PC-3 (cell line): ENCODE measurements around the gene ATP13A4. TPM values are rescaled to one million over a fixed set of nuclear protein-coding genes. Genes with fewer than 3 reads are reported as not detected.

Experiments used
- ATAC-seq: fragments of 200-7000 bp; cut with Tn5 transposase; 2 replicates; pipeline ENCODE4 v1.9.1; 2020; ENCODE audit warnings: mild to moderate bottlenecking, moderate library complexity
- BruUV-seq: library from RNA; stranded (reverse); fragments of 400-500 nt; replicated peaks from 2 replicates; lab custom pipeline; 2021; lab: Mats Ljungman, UMichigan
- CTCF ChIA-PET: fragments of 300-600 bp; sonication (Branson Sonifier 250); formaldehyde crosslinking; loops from one replicate; lab custom pipeline; 2022; ENCODE audit warnings: antibody characterized with exemption; lab: Charles Lee
- POLR2A ChIA-PET: fragments of 300-600 bp; sonication (Branson Sonifier 250); formaldehyde crosslinking; loops from one replicate; lab custom pipeline; 2022; ENCODE audit warnings: antibody characterized with exemption; ENCODE audit not compliant: unreplicated experiment; lab: Charles Lee
- DNase-seq: peaks from one replicate; pipeline ENCODE4 v3.0.0-alpha.2; 2015
- H2AFZ ChIP-seq: fragments of 300-600 bp; sonication (generic); 2 replicates; pipeline ENCODE4 v1.6.0; 2016; ENCODE audit warnings: antibody characterized with exemption, low read length
- H3F3A ChIP-seq: fragments of 300-600 bp; sonication (generic); one replicate; pipeline ENCODE4 v1.6.0; 2017; ENCODE audit warnings: antibody characterized with exemption, low read length, control low read depth, mild to moderate bottlenecking; ENCODE audit not compliant: unreplicated experiment
- H3K27ac ChIP-seq: fragments of 300-600 bp; sonication (generic); 2 replicates; pipeline ENCODE4 v1.5.1; 2016; ENCODE audit warnings: mild to moderate bottlenecking, low read length
- H3K27me3 ChIP-seq: fragments of 300-600 bp; sonication (generic); 2 replicates; pipeline ENCODE4 v1.6.1; 2016; ENCODE audit warnings: low read length, mixed read lengths
- H3K36me3 ChIP-seq: fragments of 300-600 bp; sonication (generic); 2 replicates; pipeline ENCODE4 v1.6.1; 2016; ENCODE audit warnings: low read depth, mixed run types, low read length, mixed read lengths
- H3K4me1 ChIP-seq: fragments of 300-600 bp; sonication (generic); 2 replicates; pipeline ENCODE4 v1.5.1; 2016; ENCODE audit warnings: low read length; ENCODE audit not compliant: insufficient read depth
- H3K4me2 ChIP-seq: fragments of 300-600 bp; sonication (generic); 2 replicates; pipeline ENCODE4 v1.6.0; 2016; ENCODE audit warnings: low read length
- H3K4me3 ChIP-seq: fragments of 300-600 bp; sonication (generic); 2 replicates; pipeline ENCODE4 v1.5.1; 2016; ENCODE audit warnings: mild to moderate bottlenecking, low read length, mixed read lengths
- H3K79me2 ChIP-seq: fragments of 300-600 bp; sonication (generic); 2 replicates; pipeline ENCODE4 v1.6.1; 2017; ENCODE audit warnings: low read length, mixed read lengths
- H3K9ac ChIP-seq: fragments of 300-600 bp; sonication (generic); 2 replicates; pipeline ENCODE4 v1.6.0; 2016; ENCODE audit warnings: mild to moderate bottlenecking, low read length
- H3K9me2 ChIP-seq: fragments of 300-600 bp; sonication (generic); replicated peaks from 2 replicates; pipeline ENCODE4 v1.6.1; 2016; ENCODE audit warnings: mixed run types, low read length, mixed read lengths
- H3K9me3 ChIP-seq: fragments of 300-600 bp; sonication (generic); 2 replicates; pipeline ENCODE4 v1.6.1; 2016; ENCODE audit warnings: low read length, mixed read lengths
- H4K20me1 ChIP-seq: fragments of 300-600 bp; sonication (generic); 2 replicates; pipeline ENCODE4 v1.6.1; 2016; ENCODE audit warnings: low read length, mixed read lengths
- EZH2 ChIP-seq: fragments of 300-600 bp; sonication (generic); IDR thresholded peaks from one replicate; pipeline ENCODE4 v1.6.1; 2017; ENCODE audit warnings: antibody characterized with exemption, mild to moderate bottlenecking, low read length; ENCODE audit not compliant: unreplicated experiment
- EZH2phosphoT487 ChIP-seq: fragments of 300-600 bp; sonication (generic); IDR thresholded peaks from 2 replicates; pipeline ENCODE4 v1.6.1; 2018; ENCODE audit warnings: mild to moderate bottlenecking, antibody characterized with exemption, low read length, borderline replicate concordance
- intact Hi-C: fragments of 100-400 bp; cut with micrococcal nuclease; formaldehyde crosslinking; loops from 2 replicates; pipeline ENCODE4 v1.9.0; 2023
- total RNA-seq: library from RNA; depleted of rRNA; stranded (reverse); fragments of >200 nt; gene quantifications from 2 replicates; pipeline ENCODE4 v1.2.3, GENCODE V29; 2014
- TF ChIP-seq, protein P1 (sequence below): fragments of 300-600 bp; sonication (generic); conservative IDR thresholded peaks from 2 replicates; pipeline ENCODE4 v1.5.1; 2017; ENCODE audit warnings: antibody characterized with exemption, low read depth, mild to moderate bottlenecking, low read length

The ATP13A4 gene
- total RNA-seq, 1 experiment from 2014 or later = not detected

DNA sequence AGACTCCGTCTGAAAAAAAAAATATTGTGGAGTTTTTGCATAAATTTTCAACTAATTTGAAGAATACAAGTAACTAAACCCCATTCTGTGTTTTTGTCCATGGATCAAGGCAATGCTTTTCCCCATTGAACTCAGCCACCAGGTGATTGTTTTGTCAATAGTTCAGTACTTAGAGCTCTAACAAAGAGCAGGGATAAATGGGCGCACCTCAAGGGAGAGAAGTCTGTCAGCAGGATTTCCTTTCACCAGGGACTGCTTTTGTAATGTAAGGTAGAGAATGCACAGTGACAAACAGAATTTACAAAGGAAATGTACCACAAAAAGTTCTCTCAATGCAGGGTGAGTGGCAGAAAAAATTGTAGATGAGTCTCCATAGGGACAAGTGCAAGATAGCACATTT, 165.4 kb downstream of the ATP13A4 start:
- Histone ChIP-seq H2AFZ (no peak overlapping the region), H3K9me2 (no peaks in the 10 kb centered on the region), H3K9me3 (no peaks in the 10 kb centered on the region), H4K20me1 (no peaks in the 10 kb centered on the region), H3K4me2 (no peak overlapping the region), H3K79me2 (no peaks in the 10 kb centered on the region), H3K36me3 (no peaks in the 10 kb centered on the region), H3K9ac (no peak overlapping the region), H3K27me3 (peaks cover 47% of the 10 kb centered on the region), H3F3A (no peaks in the 10 kb centered on the region), H3K4me1 (no peaks in the 10 kb centered on the region), H3K4me3 (no peak overlapping the region), H3K27ac (no peak overlapping the region)
- ChIA-PET POLR2A (no interaction called here), CTCF (no interaction called here)
- no peak for ATAC-seq
- DNase-seq = no peak
- TF ChIP-seq EZH2phosphoT487 (no peak), EZH2 (no peak)
- TF ChIP-seq, protein P1, sequence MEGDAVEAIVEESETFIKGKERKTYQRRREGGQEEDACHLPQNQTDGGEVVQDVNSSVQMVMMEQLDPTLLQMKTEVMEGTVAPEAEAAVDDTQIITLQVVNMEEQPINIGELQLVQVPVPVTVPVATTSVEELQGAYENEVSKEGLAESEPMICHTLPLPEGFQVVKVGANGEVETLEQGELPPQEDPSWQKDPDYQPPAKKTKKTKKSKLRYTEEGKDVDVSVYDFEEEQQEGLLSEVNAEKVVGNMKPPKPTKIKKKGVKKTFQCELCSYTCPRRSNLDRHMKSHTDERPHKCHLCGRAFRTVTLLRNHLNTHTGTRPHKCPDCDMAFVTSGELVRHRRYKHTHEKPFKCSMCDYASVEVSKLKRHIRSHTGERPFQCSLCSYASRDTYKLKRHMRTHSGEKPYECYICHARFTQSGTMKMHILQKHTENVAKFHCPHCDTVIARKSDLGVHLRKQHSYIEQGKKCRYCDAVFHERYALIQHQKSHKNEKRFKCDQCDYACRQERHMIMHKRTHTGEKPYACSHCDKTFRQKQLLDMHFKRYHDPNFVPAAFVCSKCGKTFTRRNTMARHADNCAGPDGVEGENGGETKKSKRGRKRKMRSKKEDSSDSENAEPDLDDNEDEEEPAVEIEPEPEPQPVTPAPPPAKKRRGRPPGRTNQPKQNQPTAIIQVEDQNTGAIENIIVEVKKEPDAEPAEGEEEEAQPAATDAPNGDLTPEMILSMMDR = no peak
- intact Hi-C loops = no loop called here
- BruUV-seq = no TSS peak

DNA sequence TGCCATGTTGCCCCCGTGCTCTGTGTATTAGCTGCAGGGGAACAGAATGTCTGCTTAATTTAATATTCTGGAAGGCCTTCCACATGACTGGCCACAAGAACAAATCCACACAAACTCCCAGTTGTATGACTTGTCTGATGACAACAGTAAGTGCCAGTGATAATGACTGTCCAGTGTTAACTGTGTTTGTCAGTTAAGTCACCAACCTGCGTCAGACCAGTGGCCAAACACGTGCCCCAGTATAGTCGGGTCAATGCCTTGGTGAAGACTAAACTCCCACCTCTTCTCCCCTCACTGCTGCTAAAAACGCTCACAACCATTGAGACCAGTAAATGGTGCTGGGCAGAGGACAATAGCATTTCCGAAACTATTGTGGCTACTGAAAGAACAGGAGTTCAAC, 166.3 kb downstream of the ATP13A4 start:
- Histone ChIP-seq H3K4me2 (no peak overlapping the region), H2AFZ (no peak overlapping the region), H3K9me2 (no peaks in the 10 kb centered on the region), H3K27me3 (peaks cover 57% of the 10 kb centered on the region), H3K9ac (no peak overlapping the region), H3K4me3 (no peak overlapping the region), H4K20me1 (no peaks in the 10 kb centered on the region), H3F3A (no peaks in the 10 kb centered on the region), H3K4me1 (no peaks in the 10 kb centered on the region), H3K79me2 (no peaks in the 10 kb centered on the region), H3K9me3 (no peaks in the 10 kb centered on the region), H3K27ac (no peak overlapping the region), H3K36me3 (no peaks in the 10 kb centered on the region)
- TF ChIP-seq EZH2 (no peak), EZH2phosphoT487 (no peak)
- TF ChIP-seq, protein P1 = no peak
- CTCF ChIA-PET = no interaction called here
- no peak for ATAC-seq
- intact Hi-C loops = no loop called here
- DNase-seq = no peak
- POLR2A ChIA-PET = no interaction called here
- BruUV-seq = no TSS peak

DNA sequence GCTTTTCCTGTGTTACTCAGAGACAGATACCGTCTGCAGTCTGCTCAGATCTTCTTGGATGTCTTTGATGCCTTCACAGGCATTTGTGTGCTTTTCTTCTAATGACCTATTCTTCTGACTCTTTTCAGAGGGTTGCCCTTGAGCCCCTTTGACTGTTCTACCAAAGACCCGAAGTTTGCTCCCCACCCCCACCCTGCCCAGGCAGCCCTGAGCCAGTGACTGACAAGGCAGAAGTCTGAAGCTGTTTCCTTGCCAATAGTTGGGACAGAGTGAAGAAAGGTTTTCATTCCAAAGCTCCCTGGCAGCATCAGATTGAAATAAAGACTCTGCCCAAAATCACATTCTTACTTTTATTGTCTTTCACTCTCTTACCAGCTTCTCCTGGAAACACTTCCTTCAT, 167.1 kb downstream of the ATP13A4 start:
- Histone ChIP-seq H3K36me3 (no peaks in the 10 kb centered on the region), H3F3A (no peaks in the 10 kb centered on the region), H3K4me1 (no peaks in the 10 kb centered on the region), H3K9ac (no peak overlapping the region), H3K27me3 (peaks cover 64% of the 10 kb centered on the region), H2AFZ (no peak overlapping the region), H3K9me2 (no peaks in the 10 kb centered on the region), H3K4me2 (no peak overlapping the region), H3K79me2 (no peaks in the 10 kb centered on the region), H3K27ac (no peak overlapping the region), H3K4me3 (no peak overlapping the region), H3K9me3 (no peaks in the 10 kb centered on the region), H4K20me1 (no peaks in the 10 kb centered on the region)
- ChIA-PET CTCF (no interaction called here), POLR2A (no interaction called here)
- TF ChIP-seq EZH2 = no peak
- TF ChIP-seq, protein P1 = no peak
- TF ChIP-seq EZH2phosphoT487 = no peak
- no TSS peak for BruUV-seq
- ATAC-seq = no peak
- intact Hi-C loops = no loop called here
- DNase-seq = no peak
